H1 (cell line): ENCODE results near the gene TBCD. TPM values are rescaled to one million over a fixed set of nuclear protein-coding genes. Genes with fewer than 3 reads are reported as not detected.

Experiments used
- CTCF ChIA-PET: fragments of 300-600 bp; sonication (Branson Sonifier 250); formaldehyde crosslinking; loops from one replicate; lab custom pipeline; 2021; ENCODE audit not compliant: partially characterized antibody; lab: Charles Lee
- POLR2A ChIA-PET: fragments of 300-600 bp; sonication (Branson Sonifier 250); formaldehyde crosslinking; loops from one replicate; lab custom pipeline; 2021; ENCODE audit warnings: inconsistent platforms; ENCODE audit not compliant: partially characterized antibody; lab: Charles Lee
- DNase-seq, 2 experiments: peaks; one replicate each; pipeline versions ENCODE4 v3.0.0 to v3.0.0-alpha.2; 2010 to 2022; ENCODE audit warnings: low spot score in 2 of 2, low read depth in 1 of 2, mixed read lengths in 1 of 2
- FAIRE-seq: peaks from 2 replicates; lab custom pipeline; 2011; peaks lifted over from hg19 to GRCh38; lab: Jason Lieb, UNC
- H2AFZ ChIP-seq: 2 replicates; pipeline ENCODE4 v1.8.1; 2012; ENCODE audit warnings: low read length, inconsistent platforms
- H2AK5ac ChIP-seq: 2 replicates; pipeline ENCODE4 v1.6.1; 2013; ENCODE audit warnings: low read depth, low read length
- H2BK120ac ChIP-seq: replicated peaks from 2 replicates; pipeline ENCODE3; 2013; ENCODE audit warnings: low read depth, low read length, inconsistent platforms
- H2BK12ac ChIP-seq: 2 replicates; pipeline ENCODE4 v1.6.1; 2013; ENCODE audit warnings: low read depth, low read length
- H2BK15ac ChIP-seq: 2 replicates; pipeline ENCODE4 v1.6.1; 2013; ENCODE audit warnings: low read length
- H2BK20ac ChIP-seq: 2 replicates; pipeline ENCODE4 v1.6.1; 2013; ENCODE audit warnings: low read length
- H2BK5ac ChIP-seq: 2 replicates; pipeline ENCODE4 v1.6.1; 2013; ENCODE audit warnings: low read depth, low read length
- H3K14ac ChIP-seq: 2 replicates; pipeline ENCODE4 v1.6.1; 2013; ENCODE audit warnings: inconsistent platforms; ENCODE audit not compliant: insufficient read length
- H3K18ac ChIP-seq: 2 replicates; pipeline ENCODE4 v1.6.1; 2013; ENCODE audit warnings: low read length; ENCODE audit errors: extremely low read depth
- H3K23ac ChIP-seq: 2 replicates; pipeline ENCODE4 v1.6.1; 2013; ENCODE audit warnings: inconsistent platforms; ENCODE audit not compliant: insufficient read length
- H3K23me2 ChIP-seq: 2 replicates; pipeline ENCODE4 v1.6.1; 2013; ENCODE audit warnings: low read depth, low read length
- H3K27ac ChIP-seq: 2 replicates; pipeline ENCODE4 v1.6.1; 2011; ENCODE audit warnings: low read depth, low read length, inconsistent platforms
- H3K27me3 ChIP-seq, 4 experiments: replicated peaks in 1 of 4; 1 replicate in 1 of 4; 2 replicates in 3 of 4; pipeline versions ENCODE4 v1.6.1 to v1.8.1; 2011 to 2013; ENCODE audit warnings: low read length in 3 of 4, mild to moderate bottlenecking in 3 of 4, inconsistent platforms in 2 of 4, mixed read lengths in 2 of 4, moderate library complexity in 1 of 4; ENCODE audit not compliant: control insufficient read depth in 3 of 4, insufficient read depth in 3 of 4; ENCODE audit errors: extremely low read depth in 1 of 4
- H3K36me3 ChIP-seq, 4 experiments: 2 replicates each; pipeline versions ENCODE4 v1.6.1 to v1.8.1; 2011 to 2013; ENCODE audit warnings: mild to moderate bottlenecking in 4 of 4, low read length in 3 of 4, moderate library complexity in 2 of 4, control low read depth in 1 of 4, inconsistent platforms in 1 of 4; ENCODE audit not compliant: insufficient read depth in 4 of 4, control insufficient read depth in 2 of 4
- H3K4ac ChIP-seq: replicated peaks from 2 replicates; pipeline ENCODE3; 2013; ENCODE audit warnings: low read length, low read depth, mixed read lengths, inconsistent platforms; ENCODE audit not compliant: insufficient read length
- H3K4me1 ChIP-seq, 4 experiments: replicated peaks in 1 of 4; 1 replicate in 1 of 4; 2 replicates in 3 of 4; pipeline versions ENCODE4 v1.6.1 to v1.8.1; 2011 to 2013; ENCODE audit warnings: low read length in 3 of 4, inconsistent platforms in 2 of 4, mixed read lengths in 1 of 4; ENCODE audit not compliant: insufficient read depth in 4 of 4, control insufficient read depth in 3 of 4
- H3K4me2 ChIP-seq, 2 experiments: 2 replicates each; pipeline versions ENCODE4 v1.6.1 to v1.8.1; 2011 to 2013; ENCODE audit warnings: low read depth in 2 of 2, low read length in 2 of 2, control low read depth in 1 of 2, inconsistent platforms in 1 of 2, mild to moderate bottlenecking in 1 of 2; ENCODE audit not compliant: insufficient read depth in 1 of 2
- H3K4me3 ChIP-seq, 4 experiments: fragments of 200-600, 300-600 bp in 1 of 4; sonication (generic), shearing (Covaris generic), sonication (Bioruptor Twin) in 1 of 4; 2 replicates each; pipeline versions ENCODE4 v1.5.1 to v1.8.1; 2011 to 2016; ENCODE audit warnings: low read length in 4 of 4, low read depth in 3 of 4, control low read depth in 2 of 4, inconsistent platforms in 2 of 4, mild to moderate bottlenecking in 2 of 4, mixed read lengths in 1 of 4, moderate library complexity in 1 of 4; ENCODE audit not compliant: insufficient read depth in 2 of 4; ENCODE audit errors: extremely low read depth in 1 of 4
- H3K56ac ChIP-seq: replicated peaks from 2 replicates; pipeline ENCODE3; 2013; ENCODE audit warnings: low read depth, mild to moderate bottlenecking, mixed read lengths, low read length, inconsistent platforms; ENCODE audit not compliant: insufficient read length
- H3K79me1 ChIP-seq: 2 replicates; pipeline ENCODE4 v1.6.1; 2013; ENCODE audit warnings: low read depth, low read length, control low read depth
- H3K79me2 ChIP-seq, 2 experiments: 2 replicates each; pipeline versions ENCODE4 v1.6.1 to v1.8.1; 2012 to 2013; ENCODE audit warnings: low read length in 2 of 2, mild to moderate bottlenecking in 2 of 2, inconsistent platforms in 1 of 2; ENCODE audit not compliant: insufficient read depth in 2 of 2, control insufficient read depth in 1 of 2
- H3K9ac ChIP-seq, 4 experiments: replicated peaks in 1 of 4; 1 replicate in 1 of 4; 2 replicates in 3 of 4; pipeline versions ENCODE4 v1.6.1 to v1.8.1; 2011 to 2013; ENCODE audit warnings: low read depth in 3 of 4, low read length in 3 of 4, control low read depth in 2 of 4, mild to moderate bottlenecking in 2 of 4, moderate library complexity in 2 of 4, inconsistent platforms in 1 of 4; ENCODE audit errors: extremely low read depth in 1 of 4
- H3K9me3 ChIP-seq, 2 experiments: 2 replicates each; pipeline versions ENCODE4 v1.6.1 to v1.8.1; 2012 to 2013; ENCODE audit warnings: mild to moderate bottlenecking in 2 of 2, moderate library complexity in 2 of 2, control low read depth in 1 of 2, inconsistent platforms in 1 of 2, low read depth in 1 of 2, low read length in 1 of 2, mixed read lengths in 1 of 2; ENCODE audit not compliant: insufficient read depth in 2 of 2
- H4K20me1 ChIP-seq, 2 experiments: replicated peaks in 1 of 2; 2 replicates each; pipeline versions ENCODE3 to v1.8.1; 2011 to 2013; ENCODE audit warnings: inconsistent platforms in 2 of 2, low read length in 2 of 2, mild to moderate bottlenecking in 1 of 2; ENCODE audit not compliant: insufficient read depth in 2 of 2, control insufficient read depth in 1 of 2
- H4K5ac ChIP-seq: 2 replicates; pipeline ENCODE4 v1.6.1; 2013; ENCODE audit warnings: low read length, low read depth, mixed read lengths, inconsistent platforms; ENCODE audit not compliant: insufficient read length
- H4K8ac ChIP-seq: 2 replicates; pipeline ENCODE4 v1.8.0; 2013; ENCODE audit warnings: mild to moderate bottlenecking, moderate library complexity, low read length, inconsistent platforms; ENCODE audit not compliant: insufficient read depth; ENCODE audit errors: extremely low read depth
- H4K91ac ChIP-seq: replicated peaks from 2 replicates; pipeline ENCODE3; 2013; ENCODE audit warnings: low read length, mixed read lengths, inconsistent platforms; ENCODE audit not compliant: insufficient read length
- BACH1 ChIP-seq: IDR thresholded peaks from 2 replicates; pipeline ENCODE4 v1.6.1; 2012; ENCODE audit warnings: low read length, improper control_type of control experiment
- BRCA1 ChIP-seq: IDR thresholded peaks from 2 replicates; pipeline ENCODE4 v1.6.1; 2012; ENCODE audit warnings: low read depth, low read length, improper control_type of control experiment
- CTBP2 ChIP-seq: IDR thresholded peaks from 2 replicates; pipeline ENCODE4 v1.7.0; 2011; ENCODE audit warnings: borderline replicate concordance, mild to moderate bottlenecking, moderate library complexity, mixed read lengths, low read length; ENCODE audit not compliant: insufficient read depth, insufficient read length
- HDAC6 ChIP-seq: IDR thresholded peaks from one replicate; pipeline ENCODE4 v1.7.1; 2012; ENCODE audit warnings: low read depth, mild to moderate bottlenecking, inconsistent platforms, low read length, moderate library complexity
- KDM5A ChIP-seq: fragments of 200-600 bp; IDR thresholded peaks from 2 replicates; pipeline ENCODE4 v1.7.1; 2012; ENCODE audit warnings: mild to moderate bottlenecking, low read length, inconsistent platforms, mixed read lengths
- SIX5 ChIP-seq: IDR thresholded peaks from 2 replicates; pipeline ENCODE4 v1.6.1; 2011; ENCODE audit warnings: mild to moderate bottlenecking, low read depth, low read length
- SP1 ChIP-seq: IDR thresholded peaks from 2 replicates; pipeline ENCODE4 v1.6.1; 2011; ENCODE audit warnings: low read depth, low read length
- SUZ12 ChIP-seq: fragments of 200-600 bp; sonication (generic); IDR thresholded peaks from 2 replicates; pipeline ENCODE4 v1.6.1; 2012; ENCODE audit warnings: mild to moderate bottlenecking, inconsistent platforms, low read length, moderate library complexity, mixed read lengths
- TAF1 ChIP-seq: IDR thresholded peaks from 2 replicates; pipeline ENCODE4 v1.6.1; 2011; ENCODE audit warnings: mild to moderate bottlenecking, low read depth, low read length
- TEAD4 ChIP-seq: IDR thresholded peaks from 2 replicates; pipeline ENCODE4 v1.6.1; 2012; ENCODE audit warnings: low read depth, low read length, inconsistent platforms, mixed read lengths
- polyA plus RNA-seq, 7 experiments: library from polyadenylated mRNA; depleted of rRNA in 3 of 7; stranded (reverse) in 5 of 7; unstranded in 2 of 7; fragments of >200 nt in 5 of 7; fragments of 200-250 nt in 2 of 7; gene quantifications; 1 replicate in 5 of 7; 2 replicates in 1 of 7; 4 replicates in 1 of 7; pipeline versions ENCODE4 v1.2.1 to v1.2.3, GENCODE V29; 2011 to 2013; ENCODE audit warnings: missing spikeins in 2 of 7, mixed read lengths in 2 of 7
- total RNA-seq: library from RNA; stranded (reverse); fragmentation: NEBNext Ultra II Directional; extraction: Animal tissue kit (Norgen Biotek cat#: 25700); gene quantifications from 2 replicates; pipeline ENCODE4 v1.2.1, GENCODE V29; 2021

TBCD gene
- total and polyA plus RNA-seq, 2 of the 8 experiments (the other 6 are each of a cell fraction or from before 2014, with no cell fraction given): 118 to 162 TPM

DNA sequence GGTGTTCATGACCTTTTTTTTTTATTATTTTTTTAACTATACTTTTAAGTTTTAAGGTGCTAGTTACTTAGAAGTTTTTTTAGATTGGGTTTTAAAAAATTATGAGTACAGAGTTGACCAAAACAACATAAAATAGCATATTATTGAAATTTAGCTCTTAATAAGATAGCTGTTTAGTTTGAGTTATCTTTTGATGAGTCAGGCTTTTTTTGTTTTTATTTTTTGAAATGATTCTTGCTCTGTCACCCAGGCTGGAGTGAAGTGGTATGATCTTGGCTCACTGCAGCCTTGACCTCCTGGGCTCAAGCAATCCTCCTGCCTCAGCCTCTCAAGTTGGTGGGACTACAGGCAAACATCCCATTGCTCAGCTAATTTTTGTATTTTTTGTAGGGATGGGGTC is 74.3 kb downstream of the TBCD start:
- no peak overlapping the region for H3K9ac ChIP-seq
- CTCF ChIA-PET: interaction anchor here (1.8 to 3.2 kb wide), 2 partner anchors 59 to 92 kb away, joined by 5 to 9 read pairs; no protein-coding TSS in a partner anchor

More for the DNA sequence above, 74.3 kb downstream of the TBCD start:
- H3K14ac ChIP-seq: no peak overlapping the region
- DNase-seq: no peak
- POLR2A ChIA-PET: no interaction called here
- no peak overlapping the region for H3K4me3 ChIP-seq
- FAIRE-seq: no peak
- no peak overlapping the region for H3K4ac ChIP-seq
- no peak overlapping the region for H2BK120ac ChIP-seq
- peaks cover 0 to 2% (median 0%) of the 10 kb centered on the region in 4 experiments; a peak in 3 of 7 replicates for H3K4me1 ChIP-seq
- H3K79me2 ChIP-seq: peaks cover 0 to 15% of the 10 kb centered on the region in 2 experiments; a peak in 1 of 4 replicates
- H4K5ac ChIP-seq: no peak overlapping the region
- no peak overlapping the region for H2BK15ac ChIP-seq
- no peaks in the 10 kb centered on the region for H3K9me3 ChIP-seq
- no peak overlapping the region for H4K8ac ChIP-seq
- no peak overlapping the region for H4K91ac ChIP-seq
- H3K27ac ChIP-seq: no peak overlapping the region
- no peak overlapping the region for H2BK12ac ChIP-seq
- no peak overlapping the region for H2AFZ ChIP-seq
- no peak overlapping the region for H3K4me2 ChIP-seq
- peaks cover 14% of the 10 kb centered on the region for H3K79me1 ChIP-seq
- no peaks in the 10 kb centered on the region for H3K23me2 ChIP-seq
- no peak overlapping the region for H2BK20ac ChIP-seq
- TF ChIP-seq SP1 (no peak), SUZ12 (no peak), TEAD4 (no peak), BRCA1 (no peak), CTBP2 (no peak), KDM5A (no peak), TAF1 (no peak), SIX5 (no peak), BACH1 (no peak), HDAC6 (no peak)
- H3K23ac ChIP-seq: no peak overlapping the region
- no peaks in the 10 kb centered on the region for H3K27me3 ChIP-seq
- H2BK5ac ChIP-seq: no peak overlapping the region
- H3K36me3 ChIP-seq: peaks cover 3 to 24% (median 19%) of the 10 kb centered on the region in 4 experiments; a peak in 6 of 8 replicates
- peaks cover under 1 to 17% of the 10 kb centered on the region in 2 experiments for H4K20me1 ChIP-seq
- no peak overlapping the region for H2AK5ac ChIP-seq
- H3K56ac ChIP-seq: no peak overlapping the region
- no peak overlapping the region for H3K18ac ChIP-seq
